Activated T-helper 1 cell treated with anti-CD3 and anti-CD28 coated beads, Interleukin-2, amount 50 U/mL, for 16 hours (primary cell): ENCODE measurements around the gene TXLNA.
"Not testable (repeated sequence)": the region's sequence is repeated elsewhere in the genome, so short reads cannot be mapped to it uniquely, and the experiment has no call there.

Experiments used
- DNase-seq, 2 donors: peaks; one replicate each; pipeline ENCODE4 v3.0.0-alpha.2; 2020; ENCODE audit warnings: low read depth in 1 of 2, low spot score in 1 of 2

TXLNA gene

DNA sequence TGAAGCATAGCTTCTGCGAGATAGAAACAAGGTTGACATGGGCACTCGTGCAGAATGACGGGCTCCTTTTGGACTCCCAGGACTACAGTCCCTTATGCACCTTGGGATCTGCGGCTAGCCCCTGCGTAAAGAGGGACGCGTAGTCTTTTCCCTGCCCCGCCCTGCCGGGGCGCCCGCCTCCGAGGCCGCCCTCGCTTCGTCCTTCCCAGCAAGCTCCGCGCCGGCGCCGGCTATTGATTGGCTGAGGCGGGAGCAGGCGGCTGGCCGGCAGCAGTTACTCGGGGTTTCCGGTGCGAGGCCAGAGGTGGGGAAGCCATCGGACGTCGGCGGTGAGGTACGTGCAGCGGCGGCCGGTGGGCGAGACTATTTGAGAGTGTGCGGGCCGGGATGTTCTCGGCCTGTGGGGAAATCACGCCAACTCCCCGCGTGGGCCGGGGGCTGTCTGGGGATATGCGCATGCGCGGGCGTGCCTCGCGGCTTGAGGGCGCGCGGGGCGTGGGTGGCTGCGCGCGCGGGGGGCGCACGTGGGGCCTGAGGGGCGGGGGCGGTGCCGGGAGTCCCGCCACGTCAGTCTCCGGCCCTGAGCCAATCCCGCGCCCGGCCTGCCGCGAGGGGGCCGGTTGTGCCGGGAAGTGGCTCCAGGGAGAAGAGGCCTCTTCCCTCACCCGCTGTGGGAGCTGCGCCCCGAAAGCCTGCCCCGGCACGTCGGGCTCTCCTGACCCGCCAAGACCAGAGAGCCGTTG, at the start of gene TXLNA:
TXLNA (plus strand) TSS at position 233 of the 743 bp plus-strand sequence. CDS start 671 bp downstream, outside the sequence.
- peak; percentile 77 to 86 for DNase-seq

DNA sequence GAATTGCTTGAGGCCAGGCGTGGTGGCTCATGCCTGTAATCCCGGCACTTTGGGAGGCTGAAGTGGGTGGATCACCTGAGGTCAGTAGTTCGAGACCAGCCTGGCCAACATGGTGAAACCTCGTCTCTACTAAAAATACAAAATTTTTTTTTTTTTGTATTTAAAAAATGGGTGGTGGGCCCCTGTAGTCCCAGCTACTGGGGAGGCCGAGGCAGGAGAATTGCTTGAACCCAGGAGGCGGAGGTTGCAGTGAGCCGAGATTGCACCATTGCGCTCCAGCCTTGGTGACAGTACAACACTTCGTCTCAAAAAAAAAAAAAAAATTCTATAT, 45.6 kb upstream of the TXLNA start:
- not testable (repeated sequence) for DNase-seq

DNA sequence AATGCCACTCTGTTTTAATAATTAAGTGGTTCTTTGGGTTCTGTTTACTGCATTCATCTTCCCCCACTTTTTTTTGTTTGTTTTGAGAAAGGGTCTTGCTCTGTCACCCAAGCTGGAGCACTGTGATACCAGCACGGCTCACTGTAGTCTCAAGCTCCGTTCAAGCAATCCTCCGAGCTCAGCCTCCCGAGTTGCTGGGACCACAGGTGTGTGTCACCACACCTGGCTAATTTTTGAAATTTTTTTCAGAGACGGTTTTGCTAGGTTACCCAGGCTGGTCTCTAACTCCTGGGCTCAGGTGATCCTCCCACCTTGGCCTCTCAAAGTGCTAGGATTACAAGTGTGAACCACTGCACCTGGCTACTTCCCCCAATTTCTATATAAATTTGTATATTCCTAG, 42.4 kb upstream of the TXLNA start:
- DNase-seq, result no peak

DNA sequence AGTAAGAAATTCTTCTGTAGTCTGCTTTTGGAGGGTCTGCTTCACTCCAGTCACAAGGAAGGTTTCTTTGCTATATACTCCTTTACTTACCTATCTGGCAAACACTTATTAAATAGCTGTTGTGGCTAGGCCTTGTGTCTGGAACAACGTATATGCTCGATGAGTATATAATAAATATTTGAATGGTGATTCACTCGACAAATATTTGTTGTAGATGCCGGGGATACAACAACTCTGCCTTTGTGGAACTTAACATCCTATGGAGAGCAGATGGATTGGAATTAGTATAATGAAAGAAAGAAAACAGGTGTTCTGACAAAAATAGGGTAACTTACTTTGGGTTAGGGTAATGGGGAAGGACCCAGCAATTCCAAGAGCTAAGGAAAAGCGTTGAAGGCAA, 40.5 kb upstream of the TXLNA start:
- DNase-seq, result no peak

DNA sequence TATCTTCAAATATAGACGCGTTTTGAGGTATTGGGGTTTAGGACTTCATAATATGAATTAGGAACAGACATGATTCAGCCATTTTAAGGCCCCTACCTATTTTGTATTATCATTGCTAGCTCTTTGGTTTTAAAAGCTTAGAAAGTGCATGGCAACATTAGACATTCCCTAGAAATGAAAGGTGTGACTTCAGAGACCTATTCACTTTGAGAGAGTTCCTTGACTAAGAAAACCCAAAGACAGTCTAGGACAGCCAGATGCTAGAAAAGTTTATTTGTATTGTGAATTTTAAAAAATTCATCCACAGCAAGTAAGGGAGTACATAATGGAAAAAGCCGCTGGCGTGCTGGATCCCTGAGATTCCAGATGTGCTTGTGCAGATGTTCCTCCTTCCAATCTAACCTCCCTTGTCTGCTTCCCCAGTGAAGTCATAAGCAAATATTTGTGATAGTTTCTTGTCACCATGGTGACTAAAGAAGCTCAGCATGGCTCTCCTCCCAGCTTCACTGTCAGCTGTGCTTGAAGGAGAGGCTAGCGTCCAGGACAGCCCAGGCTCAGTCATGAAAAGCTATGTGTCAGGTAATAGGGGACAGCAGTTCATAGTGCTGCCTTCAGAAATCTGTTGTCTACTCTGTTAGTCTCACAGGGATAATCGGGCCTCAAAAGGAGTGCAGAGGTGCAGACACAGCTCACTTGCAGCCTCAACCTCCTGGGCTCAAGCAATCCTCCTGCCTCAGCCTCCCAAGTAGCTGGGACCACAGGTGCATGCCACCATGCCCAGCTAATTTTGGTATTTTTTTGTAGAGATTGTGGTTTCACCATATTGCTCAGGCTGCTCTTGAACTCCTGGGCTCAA, 36.8 kb upstream of the TXLNA start:
- DNase-seq, result no peak

DNA sequence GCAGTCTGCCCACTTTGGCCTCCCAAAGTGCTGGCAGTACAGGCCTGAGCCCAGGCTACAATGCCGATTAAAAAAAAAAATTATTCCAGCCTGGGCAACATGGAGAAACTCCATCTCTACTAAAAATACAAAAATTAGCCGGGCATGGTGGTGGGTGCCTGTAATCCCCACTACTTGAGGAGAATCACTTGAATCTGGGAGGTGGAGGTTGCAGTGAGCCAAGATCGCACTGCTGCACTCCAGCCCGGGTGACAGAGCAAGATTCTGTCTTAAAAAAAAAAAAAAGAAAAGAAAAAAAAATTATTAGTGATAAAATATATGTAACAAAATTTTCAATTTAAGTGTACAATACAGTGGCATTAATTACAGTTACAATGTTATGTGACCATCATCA, 36.2 kb upstream of the TXLNA start:
- DNase-seq, result not testable (repeated sequence)

DNA sequence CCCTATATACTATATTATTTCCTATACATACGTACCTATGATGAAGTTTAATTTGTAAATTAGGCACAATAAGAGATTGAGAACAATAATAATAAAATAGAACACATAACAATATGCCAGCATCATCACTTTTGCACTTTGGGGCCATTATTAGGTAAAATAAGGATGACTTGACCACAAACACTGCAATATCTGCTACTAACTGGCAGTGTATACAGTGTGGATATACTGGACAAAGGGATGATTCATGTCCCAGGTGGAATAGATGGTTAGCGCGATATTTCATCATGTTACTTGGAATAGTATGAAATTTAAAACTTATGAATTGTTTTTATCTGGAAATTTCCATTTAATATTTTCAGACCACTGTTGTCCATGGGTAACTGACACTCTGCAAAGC, 35.4 kb upstream of the TXLNA start:
- DNase-seq, result no peak

DNA sequence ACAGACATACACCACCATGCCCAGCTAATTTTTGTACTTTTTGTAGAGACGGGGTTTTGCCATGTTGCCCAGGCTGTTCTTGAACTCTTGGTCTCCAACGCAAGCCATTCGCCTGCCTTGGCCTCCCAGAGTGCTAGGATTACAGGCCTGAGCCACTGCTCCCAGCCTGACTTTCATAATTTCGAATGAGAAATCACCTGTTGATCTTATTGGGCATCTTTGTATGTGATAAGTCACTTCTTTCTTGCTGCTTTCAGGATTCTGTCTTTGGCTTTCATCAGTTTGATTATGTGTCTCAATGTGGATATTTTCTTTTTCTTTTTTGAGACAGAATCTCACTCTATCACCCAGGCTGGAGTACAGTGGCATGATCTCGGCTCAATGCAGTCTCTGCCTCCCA, 31.7 kb upstream of the TXLNA start:
- not testable (repeated sequence) for DNase-seq

DNA sequence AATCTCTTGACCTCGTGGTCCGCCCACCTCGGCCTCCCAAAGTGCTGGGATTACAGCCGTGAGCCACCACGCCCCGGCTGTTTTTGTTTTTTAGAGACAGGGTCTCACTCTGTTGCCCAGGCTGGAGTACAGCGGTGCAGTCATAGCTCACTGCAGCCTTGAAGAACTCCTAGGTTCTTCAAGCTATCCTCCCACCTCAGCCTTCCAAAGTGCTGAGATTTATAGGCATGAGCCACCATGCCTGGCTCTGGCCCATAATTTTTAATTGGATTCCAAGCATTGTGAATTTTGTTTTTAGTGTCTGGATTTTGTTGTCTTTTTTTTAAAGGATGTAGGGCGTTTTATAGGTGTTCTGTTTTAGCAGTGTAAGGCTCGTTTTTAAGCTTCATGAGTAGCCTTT, 28.6 kb upstream of the TXLNA start:
- DNase-seq, result no peak

DNA sequence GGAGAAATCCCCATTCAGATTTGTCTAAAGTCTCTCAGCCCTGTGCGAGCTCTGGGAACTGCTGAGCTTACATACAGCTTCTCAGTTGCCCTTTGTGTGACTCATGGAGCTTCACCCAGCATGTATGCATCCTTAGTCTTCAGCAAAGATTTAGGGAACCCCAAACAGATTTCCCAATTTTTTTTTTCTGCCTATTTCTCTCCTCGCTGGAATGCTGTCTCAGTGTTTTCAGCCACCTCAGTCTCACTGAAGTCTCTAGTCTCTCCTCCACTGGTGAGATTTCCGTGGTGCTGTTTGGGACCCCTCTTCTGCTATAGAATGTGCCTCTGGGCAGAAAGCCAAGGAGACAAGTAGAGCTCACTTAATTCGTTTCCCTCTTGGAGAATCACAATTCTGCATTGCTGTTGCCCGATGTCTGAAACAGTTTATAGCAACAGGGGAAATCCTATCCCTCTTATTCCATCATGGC, 28.1 kb upstream of the TXLNA start:
- no peak for DNase-seq

DNA sequence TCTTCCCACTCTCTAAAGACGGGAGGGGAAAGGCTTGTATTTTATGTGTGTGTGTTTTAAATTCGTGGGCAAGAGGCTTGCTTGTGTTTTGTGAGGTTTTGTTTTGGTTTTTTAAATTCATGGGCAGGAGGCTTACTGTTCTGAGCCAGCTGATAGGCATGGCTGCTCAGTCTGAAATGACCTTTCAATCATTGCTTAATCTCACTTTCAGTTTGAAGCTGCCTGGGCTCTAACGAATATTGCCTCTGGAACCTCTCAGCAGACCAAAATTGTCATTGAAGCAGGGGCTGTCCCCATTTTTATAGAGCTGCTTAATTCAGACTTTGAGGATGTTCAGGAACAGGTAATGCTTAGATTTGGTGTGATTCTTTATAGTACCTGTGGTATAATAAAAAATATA, 20.3 kb upstream of the TXLNA start:
- DNase-seq, result no peak

DNA sequence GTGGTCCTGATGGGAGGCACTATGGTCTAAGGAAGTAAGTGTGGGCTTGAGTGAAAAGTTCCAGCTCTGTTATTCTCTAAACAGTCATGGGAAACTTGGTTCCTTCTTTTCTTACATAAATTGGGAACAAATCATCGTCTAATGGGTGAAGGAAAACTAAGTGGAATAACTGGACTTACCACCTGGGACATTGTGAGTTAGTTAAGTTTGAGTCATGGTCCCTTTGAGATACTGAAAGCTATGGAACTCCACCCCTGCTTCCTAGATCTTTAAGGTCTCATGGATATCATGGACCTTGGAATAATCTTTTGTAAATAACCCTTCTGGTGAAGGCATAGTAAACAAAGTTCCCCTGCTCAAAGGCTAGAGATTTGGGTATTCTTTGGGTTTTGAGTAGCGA, 16.1 kb upstream of the TXLNA start:
- no peak for DNase-seq

DNA sequence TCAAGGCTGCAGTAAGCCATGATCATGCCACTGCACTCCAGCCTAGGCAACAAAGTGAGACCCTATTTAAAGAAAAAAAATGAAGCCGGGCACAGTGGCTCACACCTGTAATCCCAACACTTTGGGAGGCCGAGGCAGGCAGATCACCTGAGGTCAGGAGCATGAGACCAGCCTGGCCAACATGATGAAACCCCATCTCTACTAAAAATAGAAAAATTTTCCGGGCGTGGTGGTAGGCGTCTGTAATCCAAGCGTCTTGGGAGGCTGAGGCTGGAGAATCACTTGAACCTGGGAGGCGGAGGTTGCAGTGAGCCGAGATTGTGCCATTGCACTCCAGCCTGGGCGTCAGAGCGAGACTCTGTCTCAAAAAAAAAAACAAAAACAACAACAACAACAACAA, 13.8 kb upstream of the TXLNA start:
- not testable (repeated sequence) for DNase-seq

DNA sequence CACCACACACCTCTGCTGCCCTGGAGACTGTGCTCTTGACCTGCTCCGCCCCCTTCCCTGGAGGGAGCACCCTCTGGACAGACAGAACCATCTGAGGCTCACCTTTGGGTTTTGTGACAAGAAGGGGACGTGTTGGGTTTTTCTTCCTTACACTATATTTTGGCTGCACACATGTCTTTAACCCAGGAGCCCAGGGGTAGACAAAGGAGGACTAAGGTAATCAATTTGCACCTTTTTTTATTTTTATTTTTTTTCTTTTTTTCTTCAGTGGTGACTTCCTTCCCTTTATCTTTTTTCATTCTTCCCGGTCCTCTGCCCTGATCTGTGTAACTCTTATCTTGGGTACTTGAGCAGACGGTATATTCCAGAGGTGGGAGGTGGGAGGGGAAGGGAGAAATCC, 8.5 kb upstream of the TXLNA start:
- DNase-seq, result no peak

DNA sequence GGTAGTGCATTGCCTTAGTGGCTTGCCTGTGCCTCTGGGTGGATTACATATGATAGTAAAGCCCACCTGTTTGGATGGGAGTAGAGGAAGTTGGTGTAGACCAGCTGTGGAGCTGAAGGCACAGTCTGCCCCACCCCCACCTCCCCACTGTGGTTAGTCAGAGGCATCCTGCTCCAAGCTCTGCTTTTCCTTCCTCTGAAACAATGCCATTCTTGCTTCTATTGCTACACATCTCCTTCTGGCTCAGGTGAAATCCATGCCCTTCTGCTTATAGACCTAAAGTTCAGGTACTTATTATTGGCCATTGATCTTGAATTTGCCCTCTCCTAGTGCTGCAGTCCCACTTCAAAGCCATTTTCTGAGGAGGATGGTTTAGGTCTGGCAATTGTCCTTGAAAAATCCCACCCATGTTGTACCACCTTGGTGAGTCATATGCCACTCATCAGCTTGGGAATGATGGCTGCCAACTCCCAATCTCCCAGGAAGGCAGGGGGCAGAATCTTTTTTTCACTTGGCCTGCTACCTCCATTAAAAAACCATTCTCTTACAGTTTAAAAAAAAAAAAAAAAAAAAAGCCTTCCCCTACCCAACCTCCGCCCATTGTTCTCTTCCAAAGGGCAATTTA, 6.7 kb upstream of the TXLNA start:
- DNase-seq, result no peak

DNA sequence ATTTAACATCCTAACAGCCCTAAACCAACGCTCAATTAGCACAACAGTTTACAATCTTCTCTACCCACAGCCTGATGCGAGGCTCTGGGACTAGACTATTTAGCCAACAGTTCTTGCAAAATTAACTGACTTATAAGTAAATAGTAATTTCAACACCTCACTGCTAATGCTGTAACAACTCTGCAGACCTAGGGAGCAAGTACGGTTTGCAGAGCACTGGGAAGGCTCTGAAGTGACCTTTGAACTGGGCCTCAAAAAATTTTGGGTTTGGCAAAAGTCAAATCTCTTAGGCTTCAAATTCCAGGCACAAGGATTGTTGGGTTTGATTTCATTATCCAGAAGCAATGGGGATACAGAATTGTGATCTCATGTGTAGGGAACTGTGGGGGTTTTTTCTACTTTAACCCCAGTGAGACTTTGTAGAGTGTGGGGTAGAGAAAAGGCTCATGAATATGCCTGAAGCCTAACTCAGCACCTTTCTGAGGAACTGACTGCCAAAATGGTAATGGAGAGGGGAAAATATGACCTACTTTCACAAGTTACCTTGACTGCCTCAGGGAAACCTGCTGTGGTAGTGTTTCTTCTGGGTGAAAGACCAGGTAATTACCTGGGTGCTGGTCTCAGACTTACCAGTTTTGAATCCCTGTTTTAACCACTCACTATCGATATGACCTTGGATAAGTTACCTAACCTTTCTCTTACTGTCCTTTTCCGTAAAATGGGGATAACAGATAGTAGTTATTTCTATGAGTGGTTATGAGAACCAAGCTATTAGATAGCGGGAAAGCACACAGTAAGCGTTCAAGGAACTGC, 889 bp upstream of the TXLNA start:
- no peak for DNase-seq

DNA sequence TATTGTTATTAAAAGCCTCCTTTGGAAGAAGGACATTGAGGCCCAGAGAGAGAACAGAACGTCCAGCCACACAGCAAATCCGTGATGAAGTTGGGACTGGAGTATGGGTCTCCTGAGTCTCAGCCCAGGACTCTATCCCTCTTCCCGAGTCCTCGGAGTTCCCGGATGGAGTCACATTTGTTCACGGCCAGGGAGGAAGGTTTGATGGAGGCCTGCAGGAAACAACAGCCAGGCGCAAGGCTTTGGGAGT, 357 bp upstream of the TXLNA start:
- no peak for DNase-seq

DNA sequence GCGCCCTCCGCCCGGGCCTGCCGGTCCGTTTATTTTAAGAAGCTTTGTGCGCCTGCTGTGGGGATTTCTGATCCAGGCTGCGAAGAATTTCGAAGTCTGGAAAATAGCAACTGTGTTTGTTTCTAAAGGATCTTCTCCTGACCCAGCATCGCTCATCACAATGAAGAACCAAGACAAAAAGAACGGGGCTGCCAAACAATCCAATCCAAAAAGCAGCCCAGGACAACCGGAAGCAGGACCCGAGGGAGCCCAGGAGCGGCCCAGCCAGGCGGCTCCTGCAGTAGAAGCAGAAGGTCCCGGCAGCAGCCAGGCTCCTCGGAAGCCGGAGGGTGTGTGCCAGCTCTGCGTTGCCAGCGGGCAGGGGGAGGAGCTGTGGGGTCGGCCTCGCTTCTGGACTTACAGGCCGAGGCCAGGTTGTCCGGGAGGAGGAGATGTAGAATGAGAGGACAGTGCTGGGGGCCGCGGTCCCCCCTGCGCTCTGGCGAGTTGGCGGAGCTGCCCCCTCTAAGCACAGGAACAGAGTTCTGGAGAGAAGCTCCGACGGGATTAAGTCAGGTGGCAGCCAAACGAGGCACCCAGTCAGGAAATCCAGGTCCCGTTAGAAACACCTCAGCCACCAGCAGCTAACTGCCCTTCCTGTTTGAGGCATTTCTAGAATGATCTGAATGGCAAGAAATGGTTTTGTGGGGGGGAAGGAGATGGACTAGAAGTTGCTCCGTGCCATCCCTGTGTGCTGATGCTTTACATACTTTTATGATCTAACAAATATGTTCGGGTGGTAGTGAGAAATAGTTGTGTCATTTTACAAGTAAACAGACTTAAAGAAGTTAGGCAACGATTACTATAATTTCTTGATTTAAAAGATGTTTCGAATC, 948 bp downstream of the TXLNA start:
- DNase-seq, result no peak

DNA sequence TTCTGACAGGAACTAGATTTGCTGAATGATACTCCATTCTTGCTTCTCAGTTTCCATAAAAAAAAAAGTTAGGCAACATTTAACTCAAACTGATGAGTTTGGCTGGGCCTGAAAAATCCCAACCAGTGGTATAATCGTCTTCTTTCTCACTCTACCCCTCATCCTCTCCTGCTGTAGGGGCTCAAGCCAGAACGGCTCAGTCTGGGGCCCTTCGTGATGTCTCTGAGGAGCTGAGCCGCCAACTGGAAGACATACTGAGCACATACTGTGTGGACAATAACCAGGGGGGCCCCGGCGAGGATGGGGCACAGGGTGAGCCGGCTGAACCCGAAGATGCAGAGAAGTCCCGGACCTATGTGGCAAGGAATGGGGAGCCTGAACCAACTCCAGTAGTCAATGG, 1.6 kb downstream of the TXLNA start:
- DNase-seq, result no peak

DNA sequence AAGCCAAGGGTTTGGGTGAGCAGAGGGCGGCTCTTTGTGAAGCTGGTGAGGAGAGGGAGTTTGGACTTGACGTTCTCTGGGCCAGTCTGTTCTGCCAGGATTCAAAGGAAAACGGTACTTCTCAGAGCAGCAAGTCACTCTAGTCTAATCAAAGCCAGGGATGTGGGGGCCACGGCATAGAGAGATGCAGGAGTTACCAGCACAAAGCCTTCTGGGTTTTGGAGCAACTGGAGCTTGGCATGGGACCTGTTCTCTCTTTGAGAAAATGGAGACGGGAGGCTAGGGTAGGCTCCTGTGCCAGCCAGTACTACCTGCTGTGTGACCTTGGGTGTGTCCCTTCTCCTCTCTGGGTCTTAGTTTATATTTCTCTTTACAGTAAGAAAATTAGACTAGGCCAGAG, 2.1 kb downstream of the TXLNA start:
- DNase-seq, result no peak

DNA sequence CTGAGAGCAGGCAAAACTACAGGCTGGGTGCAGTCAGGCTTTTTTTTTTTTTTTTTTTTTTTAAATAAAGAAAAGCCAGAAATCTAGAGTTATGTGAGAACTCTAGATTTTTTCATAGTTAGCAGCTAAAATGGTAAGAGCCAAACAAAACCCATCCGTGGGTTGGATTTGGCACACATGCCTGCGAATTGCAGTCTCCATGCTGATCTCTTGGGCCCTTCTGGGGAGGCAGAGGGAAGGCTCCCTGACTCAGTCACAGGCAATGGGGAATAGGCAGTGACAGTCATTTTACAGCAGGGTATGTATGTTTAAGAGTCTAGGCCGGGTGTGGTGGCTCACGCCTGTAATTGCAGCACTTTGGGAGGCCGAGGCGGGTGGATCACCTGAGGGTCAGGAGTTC, 2.6 kb downstream of the TXLNA start:
- no peak for DNase-seq
